ENCODE results near the gene CYB5R2.

- TF ChIP-seq CSDC2 (CRISPR knock-in tag; IDR thresholded peaks at IDR 0.05) (no peak), SNAI2 (CRISPR knock-in tag; IDR thresholded peaks at IDR 0.05) (no peak), GLIS3 (CRISPR knock-in tag; IDR thresholded peaks at IDR 0.05) (no peak), ZFP30 (CRISPR knock-in tag; IDR thresholded peaks at IDR 0.05) (no peak), CSRNP3 (CRISPR knock-in tag; IDR thresholded peaks at IDR 0.05) (no peak), ARNTL (CRISPR knock-in tag; IDR thresholded peaks at IDR 0.05; ENCODE audit: borderline replicate concordance, low read depth) (no peak), TCF4 (CRISPR knock-in tag; IDR thresholded peaks at IDR 0.05; ENCODE audit: borderline replicate concordance) (no peak)
These were observed 35.7 kb downstream of the CYB5R2 start for GRCh38 chr11:7637447-7638157.

All from SK-N-SH treated with all-trans-retinoic acid at 6 μM for 48 hours (cell line).